IPS-11a (cell line): ENCODE data around the gene LILRB5.
"Not testable (repeated sequence)": the region's sequence is repeated elsewhere in the genome, so short reads cannot be mapped to it uniquely, and the experiment has no call there.

ENCODE experiments used
- H3K4me3 ChIP-seq: one replicate; pipeline ENCODE4 v1.5.1; 2013; ENCODE audit warnings: low read depth, low read length, control low read depth

LILRB5 gene

GRCh38 chr19:54243809-54244208 lies 13.3 kb downstream of the LILRB5 start:
- H3K4me3 ChIP-seq = not testable (repeated sequence)

- not testable (repeated sequence) for H3K4me3 ChIP-seq
Measured at GRCh38 chr19:54242646-54243045, 14.4 kb downstream of the LILRB5 start, which contains the start of gene LILRA6. Gene LILRA6 (minus strand): TSS chr19:54242790.

DNA sequence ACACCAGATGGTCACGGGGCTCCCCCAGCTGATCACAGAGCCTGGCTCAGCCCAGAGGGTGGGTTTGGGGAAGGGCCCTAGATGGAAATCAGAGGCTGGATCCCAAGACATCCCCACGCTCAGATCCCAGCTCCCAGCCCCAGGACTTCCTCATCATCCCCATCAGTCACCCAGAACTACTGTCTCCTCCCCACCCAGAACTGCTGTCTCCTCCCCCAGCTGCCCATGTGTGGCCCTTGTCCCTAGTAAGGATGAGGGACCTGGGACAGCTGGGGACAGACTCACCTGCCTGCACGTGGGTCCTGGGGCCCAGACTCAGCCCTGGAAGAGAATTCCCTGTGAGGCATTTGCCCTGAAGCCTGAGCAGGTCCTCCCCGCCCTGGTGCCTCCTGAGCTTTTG lies 14.8 kb downstream of the LILRB5 start:
- not testable (repeated sequence) for H3K4me3 ChIP-seq

- not testable (repeated sequence) for H3K4me3 ChIP-seq
Measured at GRCh38 chr19:54240372-54241336, 16.4 kb downstream of the LILRB5 start.

DNA sequence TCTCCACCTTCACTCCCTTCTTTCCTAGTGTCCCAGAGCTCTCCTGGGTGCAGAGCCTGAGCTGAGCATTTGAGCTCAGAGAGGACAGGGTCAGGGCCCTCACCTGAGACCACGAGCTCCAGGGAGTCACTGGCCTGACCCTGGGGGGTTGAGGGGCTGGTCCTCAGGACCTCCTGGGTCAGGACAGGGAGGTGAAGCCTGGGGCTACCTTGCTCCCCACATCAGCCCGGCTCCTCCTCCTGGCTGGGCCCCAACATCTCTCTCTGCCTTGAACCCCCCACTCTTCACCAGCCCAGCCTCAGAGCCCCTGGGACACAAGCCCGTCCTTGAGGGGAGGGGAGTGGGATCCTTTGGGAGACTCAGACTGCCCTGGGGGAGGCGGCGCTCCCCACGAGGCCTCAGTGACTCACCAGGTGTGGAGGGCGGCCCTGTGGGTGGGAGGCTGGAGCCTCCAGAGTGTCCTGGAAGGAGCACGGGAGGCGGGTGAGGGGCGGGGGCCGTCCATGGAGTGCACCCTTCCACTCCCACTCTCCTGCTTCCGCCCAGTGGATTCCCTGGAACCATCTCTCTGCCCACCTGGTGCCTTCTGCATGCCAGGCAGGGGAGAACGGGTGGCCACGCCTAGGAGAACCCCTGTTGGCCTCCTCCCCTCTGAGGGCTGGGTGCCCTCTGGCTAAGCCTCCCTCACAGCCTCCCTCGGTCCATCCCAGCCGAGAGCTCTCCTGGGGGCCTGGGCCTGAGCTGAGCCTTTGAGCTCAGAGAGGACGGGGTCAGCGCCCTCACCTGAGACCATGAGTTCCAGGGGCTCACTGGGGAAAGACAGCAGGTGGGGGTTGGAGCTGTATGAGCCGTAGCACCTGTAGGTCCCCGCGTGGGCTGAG lies 17.3 kb downstream of the LILRB5 start:
- H3K4me3 ChIP-seq = not testable (repeated sequence)

DNA sequence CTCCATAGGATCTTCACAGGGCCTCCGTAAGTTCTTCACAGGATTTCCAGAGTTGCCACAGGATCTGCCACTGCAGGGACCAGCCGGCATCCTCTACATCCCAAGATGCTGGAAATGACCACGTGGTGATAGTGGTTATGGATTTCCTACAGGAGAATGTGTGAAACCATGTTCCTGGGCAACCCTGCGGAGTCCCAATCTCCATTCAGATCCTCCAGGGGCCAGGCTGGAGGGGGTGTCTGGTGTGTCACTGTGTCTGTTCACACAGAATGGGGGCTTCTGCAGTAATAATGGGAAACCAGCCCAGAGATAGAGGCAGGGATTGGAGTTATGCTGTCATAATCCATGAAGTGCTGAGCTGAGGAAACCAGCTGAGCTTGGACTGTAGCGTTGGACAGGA lies 23.1 kb downstream of the LILRB5 start:
- no peak overlapping the region for H3K4me3 ChIP-seq

GRCh38 chr19:54231077-54231931 lies 25.8 kb downstream of the LILRB5 start:
- no peak overlapping the region for H3K4me3 ChIP-seq

- no peak overlapping the region for H3K4me3 ChIP-seq
Measured at GRCh38 chr19:54230031-54230430, 27.0 kb downstream of the LILRB5 start.

GRCh38 chr19:54229146-54229545 lies 27.9 kb downstream of the LILRB5 start:
- no peak overlapping the region for H3K4me3 ChIP-seq

DNA sequence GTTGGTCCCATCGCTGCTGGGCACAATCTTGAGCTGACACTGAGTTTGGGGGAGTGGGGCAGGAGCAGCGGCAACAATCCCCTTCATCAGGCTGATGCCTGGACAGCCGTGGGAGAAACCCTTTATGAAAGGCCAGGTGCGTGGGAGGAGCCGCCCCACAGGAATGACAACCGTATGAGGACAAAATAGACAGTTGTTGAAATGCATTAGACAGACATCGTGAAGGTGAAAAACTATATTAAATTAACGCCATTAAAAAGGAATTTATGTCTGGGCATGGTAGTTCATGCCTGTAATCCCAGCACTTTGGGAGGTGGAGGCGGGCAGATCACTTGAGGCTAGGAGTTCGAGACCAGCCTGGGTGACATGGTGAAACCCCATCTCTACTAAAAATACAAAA lies 32.5 kb downstream of the LILRB5 start:
- not testable (repeated sequence) for H3K4me3 ChIP-seq

DNA sequence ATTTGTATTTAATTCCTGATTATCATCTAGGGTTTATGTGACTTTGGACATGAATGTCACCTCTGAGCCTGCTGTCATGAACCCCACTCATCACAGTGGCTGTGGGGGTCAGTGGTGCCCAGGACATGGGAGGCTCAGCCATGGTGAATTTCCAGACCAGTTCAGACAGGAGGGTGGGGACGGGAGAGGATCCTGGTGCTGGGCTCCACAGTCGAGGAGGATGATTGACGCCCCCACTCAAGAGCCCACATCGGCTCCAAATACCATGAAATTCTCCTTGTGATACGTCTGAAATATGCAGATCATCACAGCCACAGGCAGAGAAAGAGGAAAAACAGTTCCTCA lies 33.2 kb downstream of the LILRB5 start:
- not testable (repeated sequence) for H3K4me3 ChIP-seq

DNA sequence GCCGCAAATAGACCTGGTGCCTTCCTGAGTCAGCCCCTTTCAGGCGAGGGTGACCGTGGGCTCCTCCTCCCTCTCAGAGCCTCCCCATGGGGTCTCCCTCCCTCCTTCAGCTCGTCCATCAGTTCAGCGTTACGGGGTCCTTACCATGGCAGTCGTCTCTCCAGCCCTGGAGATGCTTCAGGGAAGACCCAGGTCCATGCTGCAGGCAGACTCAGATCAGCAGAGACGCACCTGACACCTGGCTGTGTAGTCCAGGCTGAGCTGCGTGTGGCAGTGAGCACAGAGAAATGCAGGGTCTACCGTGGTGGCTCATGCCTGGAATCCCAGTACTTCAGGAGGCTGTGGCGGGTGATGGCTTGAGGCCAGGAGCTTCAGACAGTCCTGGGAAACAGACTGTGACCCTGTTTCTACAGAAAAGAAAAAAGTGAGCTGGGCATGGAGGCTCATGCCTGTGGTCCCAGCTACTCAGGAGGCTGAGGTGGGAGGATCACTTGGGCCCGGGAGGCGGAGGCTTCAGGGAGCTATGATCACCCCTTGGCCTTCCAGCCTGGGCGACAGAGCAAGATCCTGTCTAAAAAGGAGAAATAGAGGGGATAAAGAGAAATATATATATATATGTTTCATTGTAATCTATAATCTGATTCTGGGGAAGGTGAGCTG lies 33.7 kb downstream of the LILRB5 start:
- H3K4me3 ChIP-seq = not testable (repeated sequence)

DNA sequence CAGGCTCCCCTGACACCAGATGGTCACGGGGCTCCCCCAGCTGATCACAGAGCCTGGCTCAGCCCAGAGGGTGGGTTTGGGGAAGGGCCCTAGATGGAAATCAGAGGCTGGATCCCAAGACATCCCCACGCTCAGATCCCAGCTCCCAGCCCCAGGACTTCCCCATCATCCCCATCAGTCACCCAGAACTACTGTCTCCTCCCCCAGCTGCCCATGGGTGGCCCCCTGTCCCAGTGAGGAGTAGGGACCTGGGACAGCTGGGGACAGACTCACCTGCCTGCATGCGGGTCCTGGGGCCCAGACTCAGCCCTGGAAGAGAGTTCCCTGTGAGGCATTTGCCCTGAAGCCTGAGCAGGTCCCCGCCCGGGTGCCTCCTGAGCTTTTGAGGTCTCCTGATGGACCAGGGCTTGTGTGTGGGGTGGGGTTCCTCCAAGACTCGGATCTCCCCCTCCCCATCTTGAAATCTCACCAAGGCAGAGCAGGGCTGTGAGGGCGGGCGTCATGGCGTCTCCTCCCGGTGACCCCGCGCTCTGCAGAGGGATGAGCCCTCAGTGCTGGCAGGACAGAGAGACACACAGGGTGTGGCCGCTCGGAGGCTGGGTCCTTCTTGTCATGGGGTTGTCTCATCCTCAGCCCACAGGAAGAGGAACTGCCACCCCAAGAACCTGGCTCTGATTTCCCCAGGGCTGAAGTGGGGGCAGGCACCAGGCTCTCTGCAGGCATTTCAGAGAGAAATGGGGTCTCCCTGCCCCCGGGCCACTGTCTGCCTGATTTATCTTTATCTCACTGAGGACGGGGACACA lies 34.4 kb downstream of the LILRB5 start, which contains the start of gene LILRB3:
Gene LILRB3 (minus strand): TSS at position 534 of the 803 bp plus-strand sequence. CDS start 31 bp downstream, at position 503.
- H3K4me3 ChIP-seq = not testable (repeated sequence)

DNA sequence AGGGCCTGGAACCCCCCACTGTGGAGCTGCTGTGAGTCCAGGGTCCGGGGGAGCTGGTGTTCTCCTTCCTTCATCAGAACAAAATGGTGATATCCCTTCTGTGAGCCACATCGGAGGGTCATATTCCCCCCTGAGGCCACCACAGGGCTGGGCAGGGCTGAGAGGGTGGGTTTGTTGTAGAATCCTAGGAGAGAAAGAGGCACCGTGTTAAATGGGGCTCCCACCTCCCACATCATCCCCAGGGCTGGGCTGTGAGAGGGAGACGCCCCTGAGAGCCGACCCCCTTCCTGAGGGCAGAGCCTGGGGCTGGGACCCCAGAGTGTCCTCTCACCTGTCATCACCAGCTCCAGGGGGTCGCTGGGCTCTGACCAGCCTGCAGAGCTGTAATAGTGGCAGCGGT lies 35.1 kb downstream of the LILRB5 start:
- H3K4me3 ChIP-seq = not testable (repeated sequence)

GRCh38 chr19:54219702-54220101 lies 37.4 kb downstream of the LILRB5 start:
- H3K4me3 ChIP-seq = not testable (repeated sequence)

DNA sequence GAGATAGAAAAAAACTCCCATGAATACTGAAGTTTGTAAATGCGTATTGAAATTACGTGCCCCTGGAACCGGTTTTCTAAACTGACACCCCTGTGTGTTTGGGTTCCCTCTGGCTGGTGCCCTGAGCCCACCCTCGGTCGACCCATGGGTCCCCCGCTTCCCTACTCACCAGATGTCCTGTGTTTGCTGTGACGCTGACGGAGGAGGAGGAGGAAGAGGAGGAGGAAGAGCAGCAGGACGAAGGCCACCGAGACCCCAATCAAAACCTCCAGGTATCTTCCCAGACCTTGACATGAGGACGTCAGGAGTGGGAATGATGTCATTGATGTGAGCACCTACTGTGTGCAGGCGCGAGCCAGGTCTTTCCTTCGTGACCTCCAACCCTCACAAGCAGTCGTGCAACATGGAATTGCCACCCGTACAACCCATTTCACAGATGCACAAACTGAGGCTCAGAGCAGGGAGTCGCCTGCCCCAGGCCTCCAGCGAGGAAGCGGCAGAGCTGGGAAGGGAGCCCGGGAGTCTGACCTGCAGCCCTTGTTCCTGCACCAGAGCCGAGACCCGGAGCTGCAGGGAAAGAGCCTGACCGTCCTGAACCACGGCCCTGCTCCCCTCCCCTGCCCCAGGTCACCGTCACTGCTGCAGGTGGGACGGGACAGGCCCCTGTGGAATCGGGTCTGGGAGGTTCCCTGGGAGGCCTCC lies 38.0 kb downstream of the LILRB5 start:
- H3K4me3 ChIP-seq = no peak overlapping the region

- no peak overlapping the region for H3K4me3 ChIP-seq
Measured at GRCh38 chr19:54218259-54218658, 38.8 kb downstream of the LILRB5 start.

DNA sequence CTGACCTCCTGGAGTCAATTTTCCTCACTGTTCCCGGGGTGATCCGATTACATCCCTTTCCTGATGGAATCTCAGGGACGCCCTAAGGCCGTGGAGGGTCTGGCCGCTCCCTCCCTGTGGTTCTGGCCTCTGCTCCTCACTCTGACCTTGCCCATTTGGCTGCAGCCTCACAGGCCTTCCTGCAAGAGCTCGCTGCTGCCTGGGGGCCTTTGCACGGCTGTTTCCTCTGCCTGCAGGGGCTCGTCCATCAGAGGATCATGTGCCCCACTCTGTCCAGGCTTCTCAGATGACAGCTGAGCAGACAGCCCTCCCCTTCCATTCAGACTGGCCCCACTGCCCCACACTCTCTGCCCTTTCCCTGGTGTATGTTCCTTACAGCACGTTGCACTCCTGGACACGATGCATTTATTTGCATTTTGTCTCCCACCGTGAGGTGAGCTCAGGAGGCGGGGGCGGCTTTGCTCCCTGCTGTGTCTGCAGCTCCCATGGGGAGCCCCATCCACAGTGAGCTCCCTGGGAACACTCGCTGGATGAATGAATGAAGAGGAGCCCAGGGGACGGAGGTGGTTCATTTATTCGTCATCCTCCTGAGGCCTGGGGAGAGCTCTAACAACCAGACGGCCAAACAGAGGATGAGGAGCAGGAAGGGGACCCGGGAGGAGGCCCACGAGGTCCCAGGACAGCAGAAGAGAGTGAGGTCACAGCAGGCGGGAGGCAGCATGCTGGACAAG lies 39.4 kb downstream of the LILRB5 start:
- H3K4me3 ChIP-seq = not testable (repeated sequence)
